Stomach smooth muscle (tissue), 2 donors: Measurements from ENCODE around the gene EEA1.
"Not testable (repeated sequence)": the region's sequence is repeated elsewhere in the genome, so short reads cannot be mapped to it uniquely, and the experiment has no call there.

ENCODE experiments used
- H3K27ac ChIP-seq: one replicate; pipeline ENCODE4 v1.7.0; 2013; ENCODE audit warnings: mild to moderate bottlenecking, low read length, inconsistent platforms
- H3K27me3 ChIP-seq, 2 donors: one replicate each; pipeline ENCODE4 v1.7.0; 2013; ENCODE audit warnings: low read length in 2 of 2; ENCODE audit not compliant: insufficient read depth in 2 of 2, control insufficient read depth in 1 of 2
- H3K36me3 ChIP-seq, 2 donors: one replicate each; pipeline ENCODE4 v1.7.0; 2013; ENCODE audit warnings: low read length in 2 of 2; ENCODE audit not compliant: control insufficient read depth in 2 of 2, insufficient read depth in 2 of 2
- H3K4me1 ChIP-seq: one replicate; pipeline ENCODE4 v1.7.0; 2013; ENCODE audit warnings: low read length; ENCODE audit not compliant: control insufficient read depth, insufficient read depth
- H3K4me3 ChIP-seq, 2 donors: one replicate each; pipeline ENCODE4 v1.7.0; 2013; ENCODE audit warnings: low read length in 2 of 2
- H3K9ac ChIP-seq, 2 donors: one replicate each; pipeline ENCODE4 v1.7.0; 2013; ENCODE audit warnings: low read length in 2 of 2, mild to moderate bottlenecking in 1 of 2
- H3K9me3 ChIP-seq, 2 donors: one replicate each; pipeline ENCODE4 v1.7.0; 2013; ENCODE audit warnings: low read length in 2 of 2; ENCODE audit not compliant: control insufficient read depth in 2 of 2
- donor health status: healthy.
- donor health status: Pancreatic carcinoma.

EEA1 gene

GRCh38 chr12:92928962-92929915, at the start of gene EEA1:
Gene EEA1 (minus strand): TSS chr12:92929295. CDS start chr12:92929066, 229 bp downstream.
- H3K27ac ChIP-seq, result peak within 1 kb of the TSS; percentile 98
- no peaks in the 10 kb centered on the region for H3K36me3 ChIP-seq
- no peaks in the 10 kb centered on the region for H3K27me3 ChIP-seq
- H3K4me3 ChIP-seq, result peak within 1 kb of the TSS; percentile 86 to 88
- H3K9me3 ChIP-seq, result no peaks in the 10 kb centered on the region
- H3K9ac ChIP-seq, result peak within 1 kb of the TSS; percentile 96 to 98
- H3K4me1 ChIP-seq, result peaks cover 10% of the 10 kb centered on the region

GRCh38 chr12:92978607-92979006, 49.5 kb upstream of the EEA1 start:
- Histone ChIP-seq H3K36me3 (no peaks in the 10 kb centered on the region), H3K9ac (no peak overlapping the region), H3K4me3 (no peak overlapping the region), H3K4me1 (no peaks in the 10 kb centered on the region), H3K27ac (no peak overlapping the region), H3K9me3 (no peaks in the 10 kb centered on the region), H3K27me3 (no peaks in the 10 kb centered on the region)

GRCh38 chr12:92977326-92977725, 48.2 kb upstream of the EEA1 start:
- Histone ChIP-seq H3K9me3 (no peaks in the 10 kb centered on the region), H3K4me1 (no peaks in the 10 kb centered on the region), H3K9ac (no peak overlapping the region), H3K36me3 (no peaks in the 10 kb centered on the region), H3K27ac (no peak overlapping the region), H3K27me3 (no peaks in the 10 kb centered on the region), H3K4me3 (no peak overlapping the region)

DNA sequence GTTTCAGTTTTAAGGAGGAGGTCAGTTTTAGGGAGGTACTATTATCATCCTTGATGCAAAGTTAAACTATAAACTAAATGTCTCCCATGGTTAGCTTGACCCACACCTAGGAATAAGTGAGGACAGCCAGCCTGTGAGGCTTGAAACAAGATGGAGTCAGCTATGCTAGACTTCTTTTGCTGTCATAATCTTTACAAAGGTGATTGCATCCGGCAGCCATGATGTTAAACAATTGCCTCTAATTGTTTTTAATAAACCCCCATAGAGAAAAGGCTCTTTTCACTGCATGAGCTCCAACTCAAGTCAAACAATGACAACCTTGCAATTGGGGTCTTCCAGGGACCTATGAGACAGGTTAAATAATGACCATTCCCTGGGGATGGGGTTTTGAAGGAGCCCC, 45.7 kb upstream of the EEA1 start:
- no peaks in the 10 kb centered on the region for H3K4me1 ChIP-seq
- no peaks in the 10 kb centered on the region for H3K27me3 ChIP-seq
- no peak overlapping the region for H3K9ac ChIP-seq
- H3K4me3 ChIP-seq, result no peak overlapping the region
- no peaks in the 10 kb centered on the region for H3K9me3 ChIP-seq
- no peaks in the 10 kb centered on the region for H3K36me3 ChIP-seq
- H3K27ac ChIP-seq, result no peak overlapping the region

- H3K36me3 ChIP-seq, result no peaks in the 10 kb centered on the region
- no peaks in the 10 kb centered on the region for H3K27me3 ChIP-seq
- no peak overlapping the region for H3K9ac ChIP-seq
- H3K4me1 ChIP-seq, result no peaks in the 10 kb centered on the region
- no peaks in the 10 kb centered on the region for H3K9me3 ChIP-seq
- no peak overlapping the region for H3K27ac ChIP-seq
- H3K4me3 ChIP-seq, result no peak overlapping the region
Measured at GRCh38 chr12:92973614-92974013, 44.5 kb upstream of the EEA1 start.

DNA sequence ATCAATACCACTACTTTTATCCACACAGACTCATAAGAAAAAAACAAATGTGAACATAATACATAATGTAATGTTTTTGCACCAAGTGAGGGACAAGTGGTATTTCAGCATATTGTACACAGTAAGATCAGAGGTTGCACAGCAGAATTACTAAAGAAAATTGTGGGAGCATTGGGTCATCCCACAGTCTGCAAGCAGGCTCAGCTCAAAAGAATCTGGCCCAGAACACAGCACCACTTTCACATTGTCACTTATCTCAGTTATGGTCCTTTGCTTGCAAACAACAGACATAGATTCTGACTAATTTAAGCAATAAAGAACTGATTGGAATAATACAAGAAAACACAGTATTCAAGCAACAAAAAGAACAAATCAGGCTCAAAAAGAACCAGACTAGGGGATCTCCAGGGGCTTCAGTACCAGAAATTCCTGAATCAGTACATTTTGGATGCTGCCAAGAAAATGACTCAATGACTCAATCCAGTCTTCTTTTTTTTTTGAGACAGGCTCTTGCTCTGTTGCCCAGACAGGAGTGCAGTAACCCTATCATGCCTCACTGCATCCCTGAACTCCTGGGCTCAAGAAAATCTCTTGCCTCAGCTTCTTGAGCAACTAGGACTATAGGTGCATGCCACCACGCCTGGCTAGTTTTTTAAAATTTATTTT, 42.9 kb upstream of the EEA1 start:
- H3K9me3 ChIP-seq, result no peaks in the 10 kb centered on the region
- H3K27ac ChIP-seq, result no peak overlapping the region
- no peaks in the 10 kb centered on the region for H3K36me3 ChIP-seq
- H3K27me3 ChIP-seq, result no peaks in the 10 kb centered on the region
- H3K4me3 ChIP-seq, result no peak overlapping the region
- no peaks in the 10 kb centered on the region for H3K4me1 ChIP-seq
- no peak overlapping the region for H3K9ac ChIP-seq

DNA sequence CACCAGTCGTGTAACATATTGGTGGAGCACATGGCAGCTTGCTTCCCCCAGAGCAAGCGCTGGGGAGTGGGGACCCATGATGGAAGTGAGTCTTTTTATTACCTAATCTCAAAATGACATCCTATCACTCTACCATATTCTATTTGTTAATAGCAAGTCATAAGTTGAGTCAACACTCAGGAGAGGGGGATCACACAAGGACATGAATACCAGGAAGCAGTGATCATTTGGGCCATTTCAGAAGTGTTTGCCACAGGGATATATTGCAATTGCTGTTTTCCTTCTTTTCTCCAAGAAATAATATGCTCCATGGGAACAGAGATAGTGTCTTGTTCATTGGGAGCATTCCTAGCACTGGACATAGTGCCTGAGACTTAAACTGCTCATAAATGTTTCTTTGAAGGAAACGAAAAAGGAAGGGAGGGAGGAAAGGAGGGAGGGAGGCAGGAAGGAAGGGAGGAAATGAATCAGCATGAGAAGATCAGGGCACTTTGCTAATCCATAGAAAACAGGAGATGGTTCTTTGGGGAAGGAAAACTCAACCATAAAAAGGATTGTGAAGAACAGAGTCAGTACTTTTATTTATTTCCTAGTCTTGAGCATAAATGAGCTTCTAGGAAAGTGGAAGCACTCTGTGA, 39.2 kb upstream of the EEA1 start:
- no peaks in the 10 kb centered on the region for H3K27me3 ChIP-seq

DNA sequence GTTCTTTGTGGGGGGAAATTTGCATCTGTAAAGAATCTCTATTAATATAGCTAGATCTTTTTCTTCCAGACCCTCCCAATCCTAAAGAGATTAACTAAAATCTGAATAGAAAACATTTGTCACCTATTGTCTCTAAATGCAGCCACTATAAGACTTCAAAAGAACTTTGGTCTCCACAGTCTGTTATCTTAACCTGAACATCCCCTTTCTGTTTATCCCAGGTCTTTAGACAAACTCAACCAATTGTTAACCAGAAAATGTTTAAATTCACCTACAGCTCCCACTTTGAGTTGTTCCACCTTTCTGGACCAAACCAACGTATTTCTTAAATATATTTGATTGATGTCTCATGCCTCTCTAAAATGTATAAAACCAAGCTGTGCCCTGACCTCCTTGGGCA, 35.3 kb upstream of the EEA1 start:
- not testable (repeated sequence) for H3K9ac ChIP-seq, H3K4me1 ChIP-seq, H3K27ac ChIP-seq, H3K36me3 ChIP-seq, H3K4me3 ChIP-seq, H3K27me3 ChIP-seq, H3K9me3 ChIP-seq

More for the DNA sequence above, 39.2 kb upstream of the EEA1 start:
- H3K9me3 ChIP-seq, result no peaks in the 10 kb centered on the region
- H3K4me1 ChIP-seq, result no peaks in the 10 kb centered on the region
- H3K36me3 ChIP-seq, result no peaks in the 10 kb centered on the region
- no peak overlapping the region for H3K4me3 ChIP-seq
- H3K27ac ChIP-seq, result no peak overlapping the region
- no peak overlapping the region for H3K9ac ChIP-seq

- no peaks in the 10 kb centered on the region for H3K36me3 ChIP-seq
- no peak overlapping the region for H3K9ac ChIP-seq
- H3K27ac ChIP-seq, result no peak overlapping the region
- H3K4me1 ChIP-seq, result no peaks in the 10 kb centered on the region
- no peak overlapping the region for H3K4me3 ChIP-seq
- H3K27me3 ChIP-seq, result no peaks in the 10 kb centered on the region
- no peaks in the 10 kb centered on the region for H3K9me3 ChIP-seq
Measured at GRCh38 chr12:92961949-92962348, 32.9 kb upstream of the EEA1 start.

- H3K9me3 ChIP-seq, result no peaks in the 10 kb centered on the region
- no peaks in the 10 kb centered on the region for H3K36me3 ChIP-seq
- H3K9ac ChIP-seq, result no peak overlapping the region
- no peaks in the 10 kb centered on the region for H3K27me3 ChIP-seq
- no peaks in the 10 kb centered on the region for H3K4me1 ChIP-seq
- H3K27ac ChIP-seq, result no peak overlapping the region
- no peak overlapping the region for H3K4me3 ChIP-seq
Measured at GRCh38 chr12:92955997-92956663, 27.0 kb upstream of the EEA1 start.
